Heart left ventricle (tissue), 16 donors: Measurements from ENCODE around the gene RPS6KA2. TPM values are rescaled to one million over a fixed set of nuclear protein-coding genes. Genes with fewer than 3 reads are reported as not detected.

Source experiments
- ATAC-seq, 4 donors: fragments of 200-7000 bp; cut with Tn5 transposase; one replicate each; pipeline ENCODE4 v1.9.1; 2020 to 2022; ENCODE audit warnings: moderate library complexity in 4 of 4, mild to moderate bottlenecking in 3 of 4, moderate number of reproducible peaks in 1 of 4
- DNase-seq, 5 donors: peaks; one replicate each; pipeline ENCODE4 v3.0.0-alpha.2; 2020
- H3K27ac ChIP-seq, 12 donors: fragments of 200-600 bp; sonication (generic) in 4 of 12; one replicate each; pipeline versions ENCODE4 v1.5.0 to v1.8.0; 2016 to 2022; ENCODE audit warnings: mild to moderate bottlenecking in 2 of 12
- H3K27me3 ChIP-seq, 9 donors: fragments of 200-600 bp; sonication (generic) in 2 of 9; one replicate each; pipeline versions ENCODE4 v1.5.1 to v1.8.0; 2016 to 2022; ENCODE audit warnings: mild to moderate bottlenecking in 3 of 9
- H3K36me3 ChIP-seq, 9 donors: fragments of 200-600 bp; sonication (generic) in 2 of 9; one replicate each; pipeline versions ENCODE4 v1.5.0 to v1.8.0; 2018 to 2022; ENCODE audit warnings: mild to moderate bottlenecking in 2 of 9
- H3K4me1 ChIP-seq, 12 donors: fragments of 200-600 bp; sonication (generic) in 4 of 12; one replicate each; pipeline versions ENCODE4 v1.5.0 to v1.8.0; 2016 to 2022; ENCODE audit warnings: mild to moderate bottlenecking in 3 of 12
- H3K4me3 ChIP-seq, 12 donors: fragments of 200-600 bp; sonication (generic) in 4 of 12; one replicate each; pipeline versions ENCODE4 v1.5.0 to v1.8.0; 2017 to 2022; ENCODE audit warnings: mild to moderate bottlenecking in 9 of 12, moderate library complexity in 4 of 12
- H3K9me3 ChIP-seq, 12 donors: fragments of 200-600 bp; sonication (generic) in 4 of 12; one replicate each; pipeline versions ENCODE4 v1.5.0 to v1.8.0; 2016 to 2022; ENCODE audit warnings: mild to moderate bottlenecking in 1 of 12
- POLR2A ChIP-seq, 2 donors: fragments of 450-650 bp; IDR thresholded peaks; one replicate each; pipeline ENCODE4 v1.6.1; 2017; ENCODE audit warnings: antibody characterized with exemption in 2 of 2, mild to moderate bottlenecking in 2 of 2, moderate library complexity in 2 of 2
- WGBS, 4 donors: extraction: QIAGEN DNeasy Blood & Tissue Kit in 2 of 4; methylation state at CpG; one replicate each; pipeline versions ENCODE4 v1.1.5 to v1.1.7; 2013 to 2018; 5-methylcytosine and 5-hydroxymethylcytosine counted together
- intact Hi-C, 10 donors: fragments of 100-400 bp; cut with DNase I; formaldehyde crosslinking; loops; one replicate each; pipeline versions ENCODE4 v1.11.1 to v1.14.2; 2022
- polyA plus RNA-seq, 2 donors: library from polyadenylated mRNA; stranded (reverse); fragments of 200-250 nt; gene quantifications; one replicate each; pipeline ENCODE4 v1.2.3, GENCODE V29; 2013
- total RNA-seq, 9 donors: library from RNA; depleted of rRNA in 2 of 9; stranded (reverse); fragments of >200 nt in 2 of 9; fragmentation: NEBNext Ultra II Directional in 3 of 9; extraction: Animal tissue kit (Norgen Biotek cat#: 25700) in 3 of 9; gene quantifications; one replicate each; pipeline versions ENCODE4 v1.1.0 to v1.2.4, GENCODE V29; 2016 to 2023
- TF ChIP-seq, protein P1 (sequence below), 12 donors: fragments of 200-600 bp; sonication (generic) in 4 of 12; IDR thresholded peaks; one replicate each; pipeline versions ENCODE4 v1.5.0 to v1.8.0; 2018 to 2022; ENCODE audit warnings: antibody characterized with exemption in 12 of 12, mild to moderate bottlenecking in 5 of 12
- donor health status: ischemic (EF 13 %, LVEDD 7.1; RV severe dilation, severe dysfunction).
- donor health status: healthy with polysubstance abuse.
- donor health status: DM: no; HTN: yes; CAD: no.
- donor health status: DM: no; HTN: no; CAD: no.
- donor health status: ischemic (EF 25% LVEDD 6.9; RV normal size, moderate dysfunction).
- donor health status: ischemic (EF 25% LVEDD 5.7; RV mildly dilated, moderate dysfunction).
- donor health status: healthy.
- donor health status: DM: yes; HTN: yes; CAD: no.
- donor health status: ischemic (EF 35%, LVEDD 5.7; RV mildly dilated, moderate dysfunction).
- donor health status: nonischemic (EF 11% LVEDD 7.7; RV severe dilation, severe dysfunction).
- donor health status: DM: yes; HTN: yes; CAD: no.
- donor health status: PGD.
- donor health status: ischemic (EF 29% LVEDD 5.4; RV normal size, mild dysfunction).
- donor health status: nonischemic (EF 23%, LVEDD 6.1; RV moderate dilation, normal function).

RPS6KA2 gene
- total and polyA plus RNA-seq, 11 donors: 23.0 to 171 (median 91.6) TPM

DNA sequence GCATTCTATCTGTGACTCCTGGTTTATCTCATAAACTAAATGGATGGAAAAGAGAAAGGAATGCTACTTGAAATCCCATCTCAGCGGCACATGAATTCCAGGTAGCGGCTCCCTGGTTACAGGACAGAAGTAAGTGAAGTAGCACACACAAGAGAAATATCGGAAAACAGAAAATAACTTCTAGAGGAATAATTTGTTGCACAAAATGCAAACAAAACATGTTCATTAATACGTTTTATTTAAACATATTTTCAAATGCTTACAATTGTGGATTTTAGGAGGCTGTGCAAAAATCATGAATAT lies 26.5 kb upstream of the RPS6KA2 start:
- no peak for TF ChIP-seq POLR2A (IDR thresholded peaks at IDR 0.05)
- TF ChIP-seq, protein P1, sequence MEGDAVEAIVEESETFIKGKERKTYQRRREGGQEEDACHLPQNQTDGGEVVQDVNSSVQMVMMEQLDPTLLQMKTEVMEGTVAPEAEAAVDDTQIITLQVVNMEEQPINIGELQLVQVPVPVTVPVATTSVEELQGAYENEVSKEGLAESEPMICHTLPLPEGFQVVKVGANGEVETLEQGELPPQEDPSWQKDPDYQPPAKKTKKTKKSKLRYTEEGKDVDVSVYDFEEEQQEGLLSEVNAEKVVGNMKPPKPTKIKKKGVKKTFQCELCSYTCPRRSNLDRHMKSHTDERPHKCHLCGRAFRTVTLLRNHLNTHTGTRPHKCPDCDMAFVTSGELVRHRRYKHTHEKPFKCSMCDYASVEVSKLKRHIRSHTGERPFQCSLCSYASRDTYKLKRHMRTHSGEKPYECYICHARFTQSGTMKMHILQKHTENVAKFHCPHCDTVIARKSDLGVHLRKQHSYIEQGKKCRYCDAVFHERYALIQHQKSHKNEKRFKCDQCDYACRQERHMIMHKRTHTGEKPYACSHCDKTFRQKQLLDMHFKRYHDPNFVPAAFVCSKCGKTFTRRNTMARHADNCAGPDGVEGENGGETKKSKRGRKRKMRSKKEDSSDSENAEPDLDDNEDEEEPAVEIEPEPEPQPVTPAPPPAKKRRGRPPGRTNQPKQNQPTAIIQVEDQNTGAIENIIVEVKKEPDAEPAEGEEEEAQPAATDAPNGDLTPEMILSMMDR (IDR thresholded peaks at IDR 0.05): no peak
- intact Hi-C loops: no loop called here
- no peaks in the 10 kb centered on the region for H3K9me3 ChIP-seq
- H3K27me3 ChIP-seq: peaks cover 0 to 15% (median 2%) of the 10 kb centered on the region in 9 donors
- peaks cover 0 to 9% (median 0%) of the 10 kb centered on the region in 12 donors for H3K4me1 ChIP-seq
- ATAC-seq (no peak), DNase-seq (no peak)
- no peaks in the 10 kb centered on the region for H3K36me3 ChIP-seq
- H3K4me3 ChIP-seq: no peak overlapping the region
- H3K27ac ChIP-seq: no peak overlapping the region
- 95 to 98% (median 96%) methylated on average over 4 of the region's 4 CpGs for WGBS, 4 donors

- Histone ChIP-seq H3K4me3 (no peak overlapping the region), H3K36me3 (no peaks in the 10 kb centered on the region), H3K4me1 (no peaks in the 10 kb centered on the region), H3K27ac (no peak overlapping the region), H3K9me3 (no peaks in the 10 kb centered on the region), H3K27me3 (peaks cover 0 to 5% (median 0%) of the 10 kb centered on the region in 9 donors)
- ATAC-seq: no peak
- no peak for DNase-seq
- 79 to 84% (median 80%) methylated on average over 12 of the region's 12 CpGs for WGBS, 4 donors
- TF ChIP-seq, protein P1 (IDR thresholded peaks at IDR 0.05): no peak
- TF ChIP-seq POLR2A (IDR thresholded peaks at IDR 0.05): no peak
- intact Hi-C loops: no loop called here
These were observed 24.1 kb upstream of the RPS6KA2 start for GRCh38 chr6:166650824-166651807.

GRCh38 chr6:166650047-166650446 lies 23.0 kb upstream of the RPS6KA2 start:
- TF ChIP-seq POLR2A (IDR thresholded peaks at IDR 0.05): no peak
- TF ChIP-seq, protein P1 (IDR thresholded peaks at IDR 0.05): no peak
- Histone ChIP-seq H3K4me1 (no peaks in the 10 kb centered on the region), H3K4me3 (no peak overlapping the region), H3K27me3 (no peaks in the 10 kb centered on the region), H3K9me3 (no peaks in the 10 kb centered on the region), H3K27ac (no peak overlapping the region), H3K36me3 (no peaks in the 10 kb centered on the region)
- ATAC-seq: no peak
- intact Hi-C loops: no loop called here
- WGBS, 4 donors: 46 to 67% (median 56%) methylated on average over 3 of the region's 3 CpGs
- DNase-seq: no peak

GRCh38 chr6:166648846-166649245 lies 21.8 kb upstream of the RPS6KA2 start:
- no peaks in the 10 kb centered on the region for H3K27me3 ChIP-seq
- H3K9me3 ChIP-seq: peaks cover 0 to 5% (median 2%) of the 10 kb centered on the region in 12 donors
- ATAC-seq (no peak), DNase-seq (no peak)
- TF ChIP-seq, protein P1 (IDR thresholded peaks at IDR 0.05): no peak
- no peak for TF ChIP-seq POLR2A (IDR thresholded peaks at IDR 0.05)
- WGBS, 4 donors: 93 to 95% (median 94%) methylated on average over 9 of the region's 9 CpGs
- H3K36me3 ChIP-seq: no peaks in the 10 kb centered on the region
- no peak overlapping the region for H3K27ac ChIP-seq
- intact Hi-C loops: no loop called here
- H3K4me3 ChIP-seq: no peak overlapping the region
- peaks cover 0 to 2% (median 0%) of the 10 kb centered on the region in 12 donors for H3K4me1 ChIP-seq
